ENCODE results near the gene FTO. TPM values are rescaled to one million over a fixed set of nuclear protein-coding genes. Genes with fewer than 3 reads are reported as not detected.

Gene FTO
- polyA plus RNA-seq, 1 donor from 2014 or later, result 80.1 TPM

GRCh38 chr16:54136276-54136625, 432.3 kb downstream of the FTO start:
- no peak overlapping the region for H3K4me2 ChIP-seq (ENCODE audit: low read length)
- H3K9me2 ChIP-seq (ENCODE audit: insufficient read depth, low read length), result no peaks in the 10 kb centered on the region
- H3K79me2 ChIP-seq (replicated peaks; ENCODE audit: insufficient read depth, low read length), result no peaks in the 10 kb centered on the region
- H3F3A ChIP-seq (ENCODE audit: insufficient read depth, low read length, poor library complexity, severe bottlenecking), result no peaks in the 10 kb centered on the region
- no peaks in the 10 kb centered on the region for H3K9me3 ChIP-seq (ENCODE audit: low read length)
- no peak overlapping the region for H3K4me3 ChIP-seq (ENCODE audit: low read length)
- TF ChIP-seq RAD21 (conservative IDR thresholded peaks at IDR 0.05) (no peak), SMC3 (conservative IDR thresholded peaks at IDR 0.05; ENCODE audit: poor library complexity) (no peak), TAF1 (IDR thresholded peaks at IDR 0.05; ENCODE audit: low read depth) (no peak), CTCF (IDR thresholded peaks at IDR 0.05; ENCODE audit: poor library complexity, severe bottlenecking) (no peak), EP300 (conservative IDR thresholded peaks at IDR 0.05; ENCODE audit: poor library complexity, severe bottlenecking) (no peak), POLR2AphosphoS5 (IDR thresholded peaks at IDR 0.05) (no peak), EZH2 (IDR thresholded peaks at IDR 0.05; ENCODE audit: borderline replicate concordance, insufficient read depth, low read length, poor library complexity, severe bottlenecking) (no peak), MXI1 (conservative IDR thresholded peaks at IDR 0.05; ENCODE audit: poor library complexity, severe bottlenecking) (no peak)
- TF ChIP-seq, protein P1, sequence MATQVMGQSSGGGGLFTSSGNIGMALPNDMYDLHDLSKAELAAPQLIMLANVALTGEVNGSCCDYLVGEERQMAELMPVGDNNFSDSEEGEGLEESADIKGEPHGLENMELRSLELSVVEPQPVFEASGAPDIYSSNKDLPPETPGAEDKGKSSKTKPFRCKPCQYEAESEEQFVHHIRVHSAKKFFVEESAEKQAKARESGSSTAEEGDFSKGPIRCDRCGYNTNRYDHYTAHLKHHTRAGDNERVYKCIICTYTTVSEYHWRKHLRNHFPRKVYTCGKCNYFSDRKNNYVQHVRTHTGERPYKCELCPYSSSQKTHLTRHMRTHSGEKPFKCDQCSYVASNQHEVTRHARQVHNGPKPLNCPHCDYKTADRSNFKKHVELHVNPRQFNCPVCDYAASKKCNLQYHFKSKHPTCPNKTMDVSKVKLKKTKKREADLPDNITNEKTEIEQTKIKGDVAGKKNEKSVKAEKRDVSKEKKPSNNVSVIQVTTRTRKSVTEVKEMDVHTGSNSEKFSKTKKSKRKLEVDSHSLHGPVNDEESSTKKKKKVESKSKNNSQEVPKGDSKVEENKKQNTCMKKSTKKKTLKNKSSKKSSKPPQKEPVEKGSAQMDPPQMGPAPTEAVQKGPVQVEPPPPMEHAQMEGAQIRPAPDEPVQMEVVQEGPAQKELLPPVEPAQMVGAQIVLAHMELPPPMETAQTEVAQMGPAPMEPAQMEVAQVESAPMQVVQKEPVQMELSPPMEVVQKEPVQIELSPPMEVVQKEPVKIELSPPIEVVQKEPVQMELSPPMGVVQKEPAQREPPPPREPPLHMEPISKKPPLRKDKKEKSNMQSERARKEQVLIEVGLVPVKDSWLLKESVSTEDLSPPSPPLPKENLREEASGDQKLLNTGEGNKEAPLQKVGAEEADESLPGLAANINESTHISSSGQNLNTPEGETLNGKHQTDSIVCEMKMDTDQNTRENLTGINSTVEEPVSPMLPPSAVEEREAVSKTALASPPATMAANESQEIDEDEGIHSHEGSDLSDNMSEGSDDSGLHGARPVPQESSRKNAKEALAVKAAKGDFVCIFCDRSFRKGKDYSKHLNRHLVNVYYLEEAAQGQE (IDR thresholded peaks at IDR 0.05; ENCODE audit: borderline replicate concordance), result no peak
- H2AFZ ChIP-seq (ENCODE audit: low read depth, low read length), result no peak overlapping the region
- H3K27ac ChIP-seq (ENCODE audit: low read length), result no peak overlapping the region
- H3K27me3 ChIP-seq (ENCODE audit: insufficient read depth, low read depth, low read length), result no peaks in the 10 kb centered on the region
- H4K20me1 ChIP-seq (ENCODE audit: insufficient read depth), result no peaks in the 10 kb centered on the region
- no peaks in the 10 kb centered on the region for H3K36me3 ChIP-seq (ENCODE audit: insufficient read depth, low read length)
- no peak overlapping the region for H3K9ac ChIP-seq (ENCODE audit: low read length)

DNA sequence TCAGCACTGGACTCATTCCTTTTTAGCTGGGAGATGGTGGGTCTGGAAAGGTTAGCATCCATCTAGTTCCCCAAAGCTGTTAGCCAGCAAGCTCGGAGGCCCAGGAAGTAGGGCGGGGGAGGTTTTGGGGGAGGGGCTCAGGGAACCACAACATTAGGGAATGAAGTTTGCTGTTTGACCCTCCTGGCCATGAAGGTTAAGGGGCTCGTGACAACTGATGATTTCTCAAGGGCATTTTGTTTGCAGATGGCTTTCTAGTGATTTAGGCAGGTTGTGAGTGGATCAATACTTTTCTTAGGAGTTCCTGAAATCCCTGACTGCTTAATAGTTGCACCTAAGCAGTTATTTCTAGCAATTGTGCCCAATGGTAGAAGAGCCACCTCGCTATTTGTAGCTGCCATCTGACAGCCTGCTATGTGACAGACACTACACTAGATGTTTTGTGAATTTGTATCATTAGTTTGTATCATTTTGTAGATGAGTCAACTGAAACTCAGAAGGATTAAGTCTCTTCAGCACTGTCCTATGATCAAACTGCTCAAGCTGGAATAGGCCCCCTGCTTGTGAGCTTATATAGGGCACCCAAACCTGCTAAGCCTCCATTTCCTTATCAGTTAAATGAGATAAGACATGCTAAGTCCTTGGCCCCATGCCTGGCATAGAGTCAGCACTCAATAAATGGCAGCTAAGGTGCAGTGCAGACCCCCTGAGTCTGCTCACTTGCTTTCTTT, 436.3 kb downstream of the FTO start:
- no peaks in the 10 kb centered on the region for H3K9me3 ChIP-seq (ENCODE audit: low read length)
- no peak overlapping the region for H3K9ac ChIP-seq (ENCODE audit: low read length)
- H3K27me3 ChIP-seq (ENCODE audit: insufficient read depth, low read depth, low read length), result no peaks in the 10 kb centered on the region
- H4K20me1 ChIP-seq (ENCODE audit: insufficient read depth), result no peaks in the 10 kb centered on the region
- no peaks in the 10 kb centered on the region for H3K9me2 ChIP-seq (ENCODE audit: insufficient read depth, low read length)
- TF ChIP-seq RAD21 (conservative IDR thresholded peaks at IDR 0.05) (no peak), SMC3 (conservative IDR thresholded peaks at IDR 0.05; ENCODE audit: poor library complexity) (no peak), CTCF (IDR thresholded peaks at IDR 0.05; ENCODE audit: poor library complexity, severe bottlenecking) (no peak), EP300 (conservative IDR thresholded peaks at IDR 0.05; ENCODE audit: poor library complexity, severe bottlenecking) (no peak)
- TF ChIP-seq, protein P1 (IDR thresholded peaks at IDR 0.05; ENCODE audit: borderline replicate concordance), result no peak
- H3K36me3 ChIP-seq (ENCODE audit: insufficient read depth, low read length), result no peaks in the 10 kb centered on the region
- no peaks in the 10 kb centered on the region for H3K79me2 ChIP-seq (replicated peaks; ENCODE audit: insufficient read depth, low read length)
- no peak overlapping the region for H3K4me2 ChIP-seq (ENCODE audit: low read length)
- no peak overlapping the region for H3K27ac ChIP-seq (ENCODE audit: low read length)
- H3K4me3 ChIP-seq (ENCODE audit: low read length), result no peak overlapping the region
- H2AFZ ChIP-seq (ENCODE audit: low read depth, low read length), result no peak overlapping the region
- H3F3A ChIP-seq (ENCODE audit: insufficient read depth, low read length, poor library complexity, severe bottlenecking), result no peaks in the 10 kb centered on the region

All from neural cell (in vitro differentiated cells).